HG03095 (cell line): ENCODE measurements around the gene PCDHGC3.
"Not testable (repeated sequence)": the region's sequence is repeated elsewhere in the genome, so short reads cannot be mapped to it uniquely, and the experiment has no call there.

ENCODE experiments used
- ATAC-seq: cut with Tn5 transposase; IDR thresholded peaks from one replicate; pipeline ENCODE4 v1.9.1; 2021; ENCODE audit warnings: moderate library complexity; ENCODE audit not compliant: unreplicated experiment

The PCDHGC3 gene

GRCh38 chr5:141475625-141476131 is at the start of gene PCDHGC3:
Gene PCDHGC3, plus strand, starts transcription at chr5:141475966. Its CDS starts 151 bp downstream, at chr5:141476117.
- ATAC-seq, result peak; percentile 96

DNA sequence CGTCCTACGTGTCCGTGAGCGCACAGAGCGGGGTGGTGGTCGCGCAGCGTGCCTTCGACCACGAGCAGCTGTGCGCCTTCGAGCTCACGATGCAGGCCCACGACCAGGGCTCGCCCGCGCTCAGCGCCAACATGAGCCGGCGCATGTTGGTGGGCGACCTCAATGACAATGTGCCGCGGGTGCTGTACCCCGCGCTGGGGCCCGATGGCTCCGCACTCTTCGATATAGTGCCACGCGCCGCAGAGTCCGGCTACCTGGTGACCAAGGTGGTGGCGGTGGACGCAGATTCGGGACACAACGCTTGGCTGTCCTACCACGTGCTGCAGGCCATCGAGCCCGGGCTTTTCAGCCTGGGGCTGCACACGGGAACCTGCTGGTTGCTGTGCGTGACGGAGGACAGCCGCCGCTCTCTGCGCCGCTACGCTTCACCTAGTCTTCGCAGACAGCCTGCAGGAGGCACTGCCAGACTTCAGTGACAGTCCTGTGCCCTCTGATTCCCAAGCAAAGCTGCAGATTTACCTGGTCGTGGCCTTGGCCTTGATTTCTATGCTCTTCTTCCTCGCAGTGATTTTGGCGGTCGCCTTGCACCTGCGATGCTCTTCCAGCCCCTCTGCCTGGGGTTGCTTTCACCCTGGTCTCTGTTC is 47.9 kb upstream of the PCDHGC3 start:
- no peak for ATAC-seq

DNA sequence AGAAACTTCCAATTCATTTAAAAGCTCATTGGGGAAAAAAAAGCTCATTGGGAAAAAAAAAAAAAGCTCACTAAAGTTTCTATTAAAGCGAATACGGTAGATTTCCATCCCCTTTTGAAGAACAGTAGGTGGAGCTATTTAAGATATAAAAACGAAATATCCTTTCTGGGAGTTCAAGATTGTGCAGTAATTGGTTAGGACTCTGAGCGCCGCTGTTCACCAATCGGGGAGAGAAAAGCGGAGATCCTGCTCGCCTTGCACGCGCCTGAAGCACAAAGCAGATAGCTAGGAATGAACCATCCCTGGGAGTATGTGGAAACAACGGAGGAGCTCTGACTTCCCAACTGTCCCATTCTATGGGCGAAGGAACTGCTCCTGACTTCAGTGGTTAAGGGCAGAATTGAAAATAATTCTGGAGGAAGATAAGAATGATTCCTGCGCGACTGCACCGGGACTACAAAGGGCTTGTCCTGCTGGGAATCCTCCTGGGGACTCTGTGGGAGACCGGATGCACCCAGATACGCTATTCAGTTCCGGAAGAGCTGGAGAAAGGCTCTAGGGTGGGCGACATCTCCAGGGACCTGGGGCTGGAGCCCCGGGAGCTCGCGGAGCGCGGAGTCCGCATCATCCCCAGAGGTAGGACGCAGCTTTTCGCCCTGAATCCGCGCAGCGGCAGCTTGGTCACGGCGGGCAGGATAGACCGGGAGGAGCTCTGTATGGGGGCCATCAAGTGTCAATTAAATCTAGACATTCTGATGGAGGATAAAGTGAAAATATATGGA is 45.2 kb upstream of the PCDHGC3 start, which contains the start of gene PCDHGA12:
PCDHGA12 (plus strand) TSS at position 176 of the 782 bp plus-strand sequence; CDS start at position 429, 253 bp downstream.
- ATAC-seq, result peak; percentile 85

DNA sequence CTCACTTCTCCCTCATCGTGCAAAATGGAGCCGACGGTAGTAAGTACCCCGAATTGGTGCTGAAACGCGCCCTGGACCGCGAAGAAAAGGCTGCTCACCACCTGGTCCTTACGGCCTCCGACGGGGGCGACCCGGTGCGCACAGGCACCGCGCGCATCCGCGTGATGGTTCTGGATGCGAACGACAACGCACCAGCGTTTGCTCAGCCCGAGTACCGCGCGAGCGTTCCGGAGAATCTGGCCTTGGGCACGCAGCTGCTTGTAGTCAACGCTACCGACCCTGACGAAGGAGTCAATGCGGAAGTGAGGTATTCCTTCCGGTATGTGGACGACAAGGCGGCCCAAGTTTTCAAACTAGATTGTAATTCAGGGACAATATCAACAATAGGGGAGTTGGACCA is 44.5 kb upstream of the PCDHGC3 start:
- ATAC-seq, result no peak

GRCh38 chr5:141432308-141432707 is 43.5 kb upstream of the PCDHGC3 start:
- ATAC-seq, result not testable (repeated sequence)

GRCh38 chr5:141432726-141433125 is 43.0 kb upstream of the PCDHGC3 start:
- ATAC-seq, result not testable (repeated sequence)

DNA sequence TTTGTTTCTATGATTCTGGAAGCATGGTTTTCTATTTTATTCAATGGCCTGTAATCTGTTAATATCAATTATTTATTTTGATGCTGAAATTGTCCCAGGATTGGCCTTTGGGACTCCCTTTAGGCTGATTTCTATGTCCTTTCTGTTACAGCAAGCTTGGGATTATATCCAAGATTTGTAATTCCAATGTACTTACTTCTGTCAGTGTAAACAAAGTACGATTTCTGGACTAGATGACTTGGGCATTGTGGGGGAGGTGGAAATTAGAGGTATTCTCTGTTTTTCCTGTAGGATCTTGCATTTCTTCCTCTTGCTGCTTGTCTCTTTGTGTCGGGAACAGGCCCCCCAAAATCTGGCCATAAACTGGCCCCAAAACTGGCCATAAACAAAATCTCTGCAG is 41.8 kb upstream of the PCDHGC3 start:
- no peak for ATAC-seq

- ATAC-seq, result no peak
These were observed 38.5 kb upstream of the PCDHGC3 start for GRCh38 chr5:141437221-141437620.

DNA sequence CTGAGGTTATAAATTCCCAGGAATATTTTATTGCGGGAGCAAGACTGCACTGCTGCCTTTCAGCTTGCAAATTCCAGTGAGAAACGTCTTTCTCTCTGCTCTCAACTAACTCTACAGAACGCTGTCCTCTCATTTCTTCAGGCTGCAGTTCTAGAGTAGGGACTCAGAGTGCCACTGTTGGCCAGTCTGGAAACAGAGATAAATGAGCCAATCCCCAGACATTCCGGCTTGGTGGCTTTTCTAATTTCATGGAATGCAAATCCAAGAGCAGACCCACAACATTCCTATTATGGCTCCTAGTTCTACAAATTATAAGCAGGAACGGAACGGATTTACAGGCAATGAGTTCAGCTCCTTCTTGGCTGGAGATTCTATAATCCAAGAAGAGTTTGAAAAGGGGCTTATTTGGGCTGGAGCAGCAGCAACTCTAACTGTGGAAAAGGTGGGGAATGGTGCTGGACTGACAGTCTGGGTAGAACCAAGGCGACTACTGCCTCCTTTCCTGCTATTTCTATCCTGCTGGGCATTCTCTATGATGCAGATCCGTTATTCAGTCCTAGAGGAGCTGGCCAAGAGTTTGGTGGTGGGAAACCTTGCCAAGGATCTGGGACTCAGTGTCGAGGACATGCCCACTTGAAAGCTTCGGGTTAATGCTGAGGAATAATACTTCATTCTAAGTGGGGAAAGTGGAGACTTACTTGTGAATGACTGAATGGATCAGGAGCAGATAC is 36.2 kb upstream of the PCDHGC3 start:
- ATAC-seq, result no peak

GRCh38 chr5:141440341-141440740 is 35.4 kb upstream of the PCDHGC3 start:
- no peak for ATAC-seq

DNA sequence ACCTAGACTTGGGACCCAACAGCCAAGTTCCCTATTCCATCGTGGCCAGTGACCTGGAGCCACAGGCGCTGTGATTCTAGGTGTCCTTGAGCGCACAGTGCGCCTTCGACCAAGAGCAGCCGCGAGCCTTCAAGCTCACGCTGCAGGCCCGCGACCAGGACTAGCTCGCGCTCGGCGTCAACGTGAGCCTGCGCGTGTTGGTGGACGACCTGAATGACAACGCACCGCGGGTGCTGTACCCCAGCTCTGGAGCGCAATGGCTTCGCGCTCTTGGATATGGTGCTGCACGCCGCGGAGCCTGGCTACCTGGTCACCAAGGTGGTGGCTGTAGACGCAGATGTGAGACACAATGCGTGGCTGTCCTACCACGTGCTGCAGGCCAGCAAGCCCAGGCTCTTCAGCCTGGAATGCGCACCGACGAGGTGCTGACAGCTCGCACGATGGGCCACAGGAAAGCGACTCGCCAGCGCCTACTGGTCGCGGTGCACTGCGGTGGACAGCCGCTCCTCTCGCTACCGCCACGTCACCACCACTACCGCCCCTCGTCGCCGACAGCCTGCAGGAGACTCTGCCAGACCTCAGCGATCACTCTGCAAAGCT is 34.1 kb upstream of the PCDHGC3 start:
- ATAC-seq, result no peak

DNA sequence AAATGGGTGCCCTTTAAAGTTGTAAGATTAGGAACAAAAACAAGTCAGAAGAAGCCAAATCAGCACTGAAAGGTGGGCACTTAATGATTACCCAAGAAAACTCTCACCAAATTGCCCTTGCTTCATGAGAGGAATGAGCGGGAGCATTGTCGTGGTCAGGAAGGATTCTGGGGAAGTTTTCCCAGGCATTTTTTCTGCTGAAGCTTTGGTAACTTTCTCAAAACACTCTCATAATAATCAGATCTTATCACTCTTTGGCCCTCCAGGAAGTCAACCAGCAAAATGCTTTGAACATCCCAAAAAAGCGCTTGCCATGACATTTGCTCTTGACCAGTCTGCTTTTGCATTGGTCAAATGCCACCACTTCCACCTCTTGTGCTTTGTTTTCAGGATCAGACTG is 10.4 kb upstream of the PCDHGC3 start:
- no peak for ATAC-seq

DNA sequence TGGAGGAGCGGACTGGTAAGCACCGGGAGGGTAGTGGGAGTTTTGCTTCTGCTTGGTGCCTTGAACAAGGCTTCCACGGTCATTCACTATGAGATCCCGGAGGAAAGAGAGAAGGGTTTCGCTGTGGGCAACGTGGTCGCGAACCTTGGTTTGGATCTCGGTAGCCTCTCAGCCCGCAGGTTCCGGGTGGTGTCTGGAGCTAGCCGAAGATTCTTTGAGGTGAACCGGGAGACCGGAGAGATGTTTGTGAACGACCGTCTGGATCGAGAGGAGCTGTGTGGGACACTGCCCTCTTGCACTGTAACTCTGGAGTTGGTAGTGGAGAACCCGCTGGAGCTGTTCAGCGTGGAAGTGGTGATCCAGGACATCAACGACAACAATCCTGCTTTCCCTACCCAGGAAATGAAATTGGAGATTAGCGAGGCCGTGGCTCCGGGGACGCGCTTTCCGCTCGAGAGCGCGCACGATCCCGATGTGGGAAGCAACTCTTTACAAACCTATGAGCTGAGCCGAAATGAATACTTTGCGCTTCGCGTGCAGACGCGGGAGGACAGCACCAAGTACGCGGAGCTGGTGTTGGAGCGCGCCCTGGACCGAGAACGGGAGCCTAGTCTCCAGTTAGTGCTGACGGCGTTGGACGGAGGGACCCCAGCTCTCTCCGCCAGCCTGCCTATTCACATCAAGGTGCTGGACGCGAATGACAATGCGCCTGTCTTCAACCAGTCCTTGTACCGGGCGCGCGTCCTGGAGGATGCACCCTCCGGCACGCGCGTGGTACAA is 556 bp downstream of the PCDHGC3 start:
- ATAC-seq, result peak; percentile 31

DNA sequence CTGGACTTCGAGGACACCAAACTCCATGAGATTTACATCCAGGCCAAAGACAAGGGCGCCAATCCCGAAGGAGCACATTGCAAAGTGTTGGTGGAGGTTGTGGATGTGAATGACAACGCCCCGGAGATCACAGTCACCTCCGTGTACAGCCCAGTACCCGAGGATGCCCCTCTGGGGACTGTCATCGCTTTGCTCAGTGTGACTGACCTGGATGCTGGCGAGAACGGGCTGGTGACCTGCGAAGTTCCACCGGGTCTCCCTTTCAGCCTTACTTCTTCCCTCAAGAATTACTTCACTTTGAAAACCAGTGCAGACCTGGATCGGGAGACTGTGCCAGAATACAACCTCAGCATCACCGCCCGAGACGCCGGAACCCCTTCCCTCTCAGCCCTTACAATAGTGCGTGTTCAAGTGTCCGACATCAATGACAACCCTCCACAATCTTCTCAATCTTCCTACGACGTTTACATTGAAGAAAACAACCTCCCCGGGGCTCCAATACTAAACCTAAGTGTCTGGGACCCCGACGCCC is 1.3 kb downstream of the PCDHGC3 start:
- no peak for ATAC-seq

- no peak for ATAC-seq
These were observed 2.0 kb downstream of the PCDHGC3 start for GRCh38 chr5:141477815-141478214.

DNA sequence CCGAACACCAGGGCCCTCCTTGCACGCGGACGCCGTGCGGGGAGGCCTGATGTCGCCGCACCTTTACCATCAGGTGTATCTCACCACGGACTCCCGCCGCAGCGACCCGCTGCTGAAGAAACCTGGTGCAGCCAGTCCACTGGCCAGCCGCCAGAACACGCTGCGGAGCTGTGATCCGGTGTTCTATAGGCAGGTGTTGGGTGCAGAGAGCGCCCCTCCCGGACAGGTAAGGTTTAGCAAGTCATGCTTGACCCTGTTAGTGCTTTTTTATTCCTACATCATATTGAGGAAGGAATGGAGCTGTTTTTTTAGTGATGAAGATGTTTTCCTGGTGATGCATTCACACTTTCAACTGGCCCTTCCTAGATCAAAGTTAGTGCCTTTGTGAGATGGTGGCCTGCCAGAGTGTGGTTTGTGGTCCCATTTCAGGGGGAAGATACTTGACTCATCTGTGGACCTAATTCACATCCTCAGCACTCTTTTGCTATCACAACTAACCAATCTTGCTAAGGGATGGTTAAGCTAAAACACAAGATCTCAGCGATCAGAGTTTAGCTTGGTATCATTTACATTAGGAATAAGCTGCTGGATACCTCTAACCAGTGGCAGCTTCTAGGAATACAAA is 2.7 kb downstream of the PCDHGC3 start:
- no peak for ATAC-seq

DNA sequence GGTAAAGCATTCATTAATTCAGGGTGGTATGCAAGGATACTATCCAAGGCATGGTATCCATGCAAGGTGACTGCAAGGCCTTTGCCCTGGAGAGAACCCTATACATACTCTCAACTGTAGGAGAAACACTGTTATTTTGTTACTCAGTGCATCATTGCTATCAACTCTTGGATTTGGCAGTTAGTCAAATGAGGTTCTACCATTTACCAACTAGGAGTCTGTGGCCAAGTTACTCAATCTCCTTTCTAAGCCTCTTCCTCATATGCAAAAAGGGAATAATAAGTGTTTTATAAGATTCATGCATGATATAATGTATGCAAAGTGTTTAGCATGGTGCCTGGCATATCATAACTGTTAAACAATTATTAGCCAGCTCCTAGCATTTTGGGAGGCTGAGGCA is 4.0 kb downstream of the PCDHGC3 start:
- no peak for ATAC-seq

GRCh38 chr5:141483902-141484301 is 8.1 kb downstream of the PCDHGC3 start:
- no peak for ATAC-seq

DNA sequence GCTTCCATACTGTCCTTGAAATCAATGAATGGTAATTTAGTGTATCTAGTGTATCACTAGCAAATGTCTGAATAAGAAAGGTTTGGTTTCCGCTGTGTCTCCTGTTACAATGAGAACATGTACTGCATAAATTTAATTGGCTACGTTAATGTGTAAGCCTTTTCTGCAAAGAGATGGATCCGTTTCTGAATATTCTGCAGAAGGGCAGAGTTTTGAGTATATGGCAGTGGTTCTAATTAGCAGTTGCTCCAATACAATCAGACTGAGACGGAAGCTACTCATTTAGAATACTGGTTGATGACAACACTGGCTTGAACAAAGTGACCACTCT is 8.5 kb downstream of the PCDHGC3 start:
- no peak for ATAC-seq
